Stomach smooth muscle (tissue), 2 donors: ENCODE results near the gene CDH23.

ENCODE experiments used
- H3K27ac ChIP-seq: one replicate; pipeline ENCODE4 v1.7.0; 2013; ENCODE audit warnings: mild to moderate bottlenecking, low read length, inconsistent platforms
- H3K27me3 ChIP-seq, 2 donors: one replicate each; pipeline ENCODE4 v1.7.0; 2013; ENCODE audit warnings: low read length in 2 of 2; ENCODE audit not compliant: insufficient read depth in 2 of 2, control insufficient read depth in 1 of 2
- H3K36me3 ChIP-seq, 2 donors: one replicate each; pipeline ENCODE4 v1.7.0; 2013; ENCODE audit warnings: low read length in 2 of 2; ENCODE audit not compliant: control insufficient read depth in 2 of 2, insufficient read depth in 2 of 2
- H3K4me1 ChIP-seq: one replicate; pipeline ENCODE4 v1.7.0; 2013; ENCODE audit warnings: low read length; ENCODE audit not compliant: control insufficient read depth, insufficient read depth
- H3K4me3 ChIP-seq, 2 donors: one replicate each; pipeline ENCODE4 v1.7.0; 2013; ENCODE audit warnings: low read length in 2 of 2
- H3K9ac ChIP-seq, 2 donors: one replicate each; pipeline ENCODE4 v1.7.0; 2013; ENCODE audit warnings: low read length in 2 of 2, mild to moderate bottlenecking in 1 of 2
- H3K9me3 ChIP-seq, 2 donors: one replicate each; pipeline ENCODE4 v1.7.0; 2013; ENCODE audit warnings: low read length in 2 of 2; ENCODE audit not compliant: control insufficient read depth in 2 of 2
- donor health status: healthy.
- donor health status: Pancreatic carcinoma.

Gene CDH23

DNA sequence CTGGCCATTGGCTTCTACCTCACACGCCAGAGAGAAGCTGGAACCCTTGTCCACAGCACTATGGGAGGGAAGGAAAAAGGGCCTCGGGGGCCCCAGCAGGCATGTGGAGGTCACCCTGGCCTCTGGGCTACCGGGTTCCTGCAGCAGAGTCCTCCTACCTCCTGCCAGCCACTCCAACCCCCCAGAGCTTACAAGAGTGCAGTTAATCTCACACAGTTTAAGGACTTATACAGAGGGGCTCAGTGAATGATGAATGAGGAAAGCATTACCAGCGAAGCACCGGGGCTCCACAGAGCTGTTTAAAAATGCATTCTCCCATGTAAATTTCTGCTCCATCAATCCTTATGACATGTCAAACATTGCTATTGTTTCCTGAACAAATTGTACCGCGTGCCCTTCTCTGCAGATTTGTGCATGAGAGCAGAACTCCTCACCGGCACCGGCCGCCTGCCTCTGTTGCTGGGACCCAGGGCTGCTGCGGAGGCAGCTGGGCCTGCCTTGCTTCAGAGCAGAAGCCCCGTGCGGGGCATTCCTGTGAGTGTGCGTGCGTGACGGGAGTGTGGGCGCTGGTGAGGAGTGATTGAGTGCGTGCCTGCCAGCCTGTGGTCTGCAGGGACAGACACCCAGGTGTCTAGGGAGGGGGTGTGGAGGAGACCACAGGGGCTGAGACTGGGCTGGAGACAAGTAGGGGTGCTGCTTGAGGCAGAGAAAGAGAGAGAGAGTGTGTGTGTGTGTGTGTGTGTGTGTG lies 270.1 kb downstream of the CDH23 start:
- no peaks in the 10 kb centered on the region for H3K4me1 ChIP-seq
- H3K4me3 ChIP-seq: no peak overlapping the region
- no peaks in the 10 kb centered on the region for H3K9me3 ChIP-seq
- peaks cover 0 to 3% of the 10 kb centered on the region in 2 donors for H3K27me3 ChIP-seq
- H3K27ac ChIP-seq: no peak overlapping the region
- no peaks in the 10 kb centered on the region for H3K36me3 ChIP-seq
- no peak overlapping the region for H3K9ac ChIP-seq

DNA sequence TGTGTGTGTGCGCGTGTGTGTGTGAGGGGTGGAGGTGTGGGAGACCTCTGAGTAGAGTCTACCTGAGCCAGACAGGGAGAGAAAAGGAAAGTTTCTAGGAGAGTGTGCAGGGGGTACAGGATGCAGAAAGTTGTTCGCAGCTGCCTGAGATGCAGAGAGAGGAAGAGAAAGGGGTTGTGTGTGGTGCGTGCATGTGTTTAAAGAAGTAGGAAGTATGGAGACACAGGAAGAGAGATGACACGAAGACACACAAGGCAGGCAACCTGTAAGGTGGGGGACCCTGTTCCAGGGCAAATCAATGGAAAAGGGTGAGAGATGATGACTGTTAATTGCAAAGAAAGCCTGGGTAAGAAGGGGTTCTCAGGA lies 270.6 kb downstream of the CDH23 start:
- H3K27ac ChIP-seq: no peak overlapping the region
- H3K9me3 ChIP-seq: no peaks in the 10 kb centered on the region
- H3K4me3 ChIP-seq: no peak overlapping the region
- H3K27me3 ChIP-seq: peaks cover 0 to 3% of the 10 kb centered on the region in 2 donors
- H3K4me1 ChIP-seq: no peaks in the 10 kb centered on the region
- no peaks in the 10 kb centered on the region for H3K36me3 ChIP-seq
- H3K9ac ChIP-seq: no peak overlapping the region

DNA sequence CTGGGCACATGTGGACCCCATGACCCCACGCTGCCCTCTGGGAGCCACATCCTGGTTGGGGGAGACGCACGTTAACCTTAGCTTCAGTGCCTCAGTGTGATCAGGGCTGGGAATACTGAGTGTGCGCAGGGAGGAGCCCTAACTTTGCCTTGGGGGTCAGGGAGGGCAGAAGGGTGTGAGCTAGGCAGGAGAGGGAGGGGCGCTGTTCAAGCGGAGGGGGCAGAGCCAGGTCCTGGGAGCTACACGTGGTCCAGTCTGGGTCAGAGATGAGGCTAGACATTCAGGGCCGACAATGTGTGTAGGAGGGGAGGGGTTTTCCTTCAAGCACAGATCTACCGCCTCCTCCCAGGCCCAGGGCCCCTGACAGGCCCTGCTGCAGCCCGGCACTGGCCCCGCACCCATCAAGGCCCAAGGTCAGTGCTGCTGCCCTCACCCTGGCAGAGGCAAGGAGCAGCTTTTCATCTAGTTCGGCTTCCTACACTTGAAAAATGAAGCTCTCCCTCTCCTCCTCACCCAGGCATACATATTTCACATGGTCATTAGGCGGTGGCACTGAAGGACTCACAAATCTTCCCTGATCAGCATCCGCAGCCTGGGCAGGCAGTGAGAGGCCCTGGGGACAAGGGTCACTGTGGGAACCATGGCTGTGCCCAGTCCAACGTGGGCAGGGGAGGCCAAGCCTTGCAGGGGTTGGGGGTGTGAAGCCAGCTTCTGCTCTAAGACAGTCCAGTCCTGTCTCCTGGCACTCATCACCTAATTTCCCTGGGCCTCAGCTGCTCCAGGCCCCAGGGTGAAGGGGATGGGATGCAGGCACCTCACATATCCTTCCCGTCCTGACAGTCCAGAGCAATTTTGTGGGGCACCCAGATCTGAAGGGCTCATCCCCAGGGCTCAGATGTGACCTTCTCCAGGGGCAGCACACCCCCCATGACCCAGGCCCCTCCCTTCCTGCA lies 275.6 kb downstream of the CDH23 start:
- Histone ChIP-seq H3K9me3 (no peaks in the 10 kb centered on the region), H3K9ac (no peak overlapping the region), H3K27ac (no peak overlapping the region), H3K27me3 (no peaks in the 10 kb centered on the region), H3K4me1 (no peaks in the 10 kb centered on the region), H3K4me3 (no peak overlapping the region), H3K36me3 (no peaks in the 10 kb centered on the region)

DNA sequence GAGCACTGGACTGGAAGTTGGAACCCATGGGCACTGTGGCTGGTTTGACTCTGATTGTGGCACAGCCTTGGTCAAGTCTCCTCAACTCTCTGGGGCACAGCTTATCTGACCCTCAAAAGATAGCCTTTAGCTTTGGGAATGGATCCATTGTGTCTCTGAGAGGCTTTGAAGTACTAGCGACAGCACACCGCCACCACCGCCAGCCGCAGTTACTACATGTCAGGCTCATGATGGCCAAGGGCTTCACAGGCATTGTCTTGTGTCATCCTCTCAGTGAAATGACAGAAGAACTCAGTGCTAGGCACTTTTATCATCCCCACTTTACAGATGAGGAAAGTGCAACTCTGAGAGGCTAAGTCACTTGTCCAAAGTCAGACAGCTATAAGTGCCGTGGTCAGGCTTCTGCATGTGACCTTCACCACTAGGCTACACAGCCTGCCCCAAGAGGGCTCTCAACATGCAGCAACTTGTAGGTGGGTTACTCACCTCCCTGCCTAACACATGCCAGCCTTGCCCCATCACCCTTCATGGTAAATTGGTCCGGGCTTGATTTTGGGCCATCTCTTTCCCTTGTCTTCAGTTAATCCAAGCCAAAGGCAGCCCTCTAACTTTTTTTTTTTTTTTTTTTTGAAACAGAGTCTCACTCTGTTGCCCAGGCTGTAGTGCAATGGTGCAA lies 278.7 kb downstream of the CDH23 start:
- Histone ChIP-seq H3K36me3 (no peaks in the 10 kb centered on the region), H3K27ac (no peak overlapping the region), H3K27me3 (no peaks in the 10 kb centered on the region), H3K4me3 (no peak overlapping the region), H3K9me3 (no peaks in the 10 kb centered on the region), H3K4me1 (peaks cover 3% of the 10 kb centered on the region), H3K9ac (no peak overlapping the region)

DNA sequence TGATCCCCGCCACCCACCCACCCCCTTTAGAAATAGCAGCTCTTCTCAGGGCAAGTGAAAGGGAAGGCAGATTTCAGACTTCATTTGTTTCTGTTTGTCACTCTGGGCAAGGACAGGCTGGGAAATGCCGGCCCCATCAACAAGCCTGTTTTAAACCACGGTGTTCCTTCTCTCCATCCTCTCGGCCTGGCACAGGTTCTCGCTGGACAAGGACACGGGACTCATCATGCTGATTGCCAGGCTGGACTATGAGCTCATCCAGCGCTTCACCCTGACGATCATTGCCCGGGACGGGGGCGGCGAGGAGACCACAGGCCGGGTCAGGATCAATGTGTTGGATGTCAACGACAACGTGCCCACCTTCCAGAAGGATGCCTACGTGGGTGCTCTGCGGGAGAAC lies 280.5 kb downstream of the CDH23 start:
- no peak overlapping the region for H3K4me3 ChIP-seq
- no peaks in the 10 kb centered on the region for H3K36me3 ChIP-seq
- H3K4me1 ChIP-seq: peaks cover 3% of the 10 kb centered on the region
- no peak overlapping the region for H3K27ac ChIP-seq
- no peaks in the 10 kb centered on the region for H3K9me3 ChIP-seq
- no peak overlapping the region for H3K9ac ChIP-seq
- H3K27me3 ChIP-seq: peaks cover 0 to 3% of the 10 kb centered on the region in 2 donors

DNA sequence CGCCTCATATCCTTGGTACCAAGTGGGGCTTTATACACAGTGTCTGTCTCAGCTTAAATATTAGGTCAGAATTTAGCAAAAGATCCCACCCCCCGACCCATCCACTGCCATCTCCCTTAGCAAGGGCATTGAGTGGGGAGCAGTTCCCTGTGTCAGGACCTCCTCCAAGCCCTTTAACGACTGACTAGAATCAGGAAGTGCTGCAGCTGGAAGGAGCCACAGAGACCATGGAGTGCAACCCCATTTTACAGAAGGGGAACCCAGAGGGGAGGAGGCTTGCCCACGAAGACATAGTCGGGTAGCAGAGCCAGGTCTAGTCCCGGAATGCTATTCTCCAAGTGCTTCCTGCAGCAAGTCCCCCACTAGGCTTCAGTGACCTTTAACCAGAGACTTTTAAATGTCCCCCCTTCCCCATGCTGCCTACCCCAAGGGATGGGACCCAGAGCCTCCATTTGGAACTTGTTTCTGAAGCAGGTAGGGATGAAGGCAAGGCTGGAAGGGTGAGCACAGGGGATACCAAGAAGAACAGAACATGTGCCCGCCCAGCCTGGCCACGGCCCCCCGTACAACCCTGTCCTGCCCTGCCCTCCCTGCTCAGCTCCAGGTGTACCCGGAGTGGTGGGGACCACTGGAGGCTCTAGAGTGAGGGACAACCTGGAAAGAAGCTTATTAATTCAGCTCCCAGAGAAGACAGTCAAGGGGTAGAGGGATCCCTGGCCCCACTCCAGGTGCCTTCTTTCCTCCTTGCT lies 281.5 kb downstream of the CDH23 start:
- Histone ChIP-seq H3K4me1 (peaks cover 3% of the 10 kb centered on the region), H3K27ac (no peak overlapping the region), H3K4me3 (no peak overlapping the region), H3K27me3 (peaks cover 0 to 3% of the 10 kb centered on the region in 2 donors), H3K9ac (no peak overlapping the region), H3K9me3 (no peaks in the 10 kb centered on the region), H3K36me3 (no peaks in the 10 kb centered on the region)

DNA sequence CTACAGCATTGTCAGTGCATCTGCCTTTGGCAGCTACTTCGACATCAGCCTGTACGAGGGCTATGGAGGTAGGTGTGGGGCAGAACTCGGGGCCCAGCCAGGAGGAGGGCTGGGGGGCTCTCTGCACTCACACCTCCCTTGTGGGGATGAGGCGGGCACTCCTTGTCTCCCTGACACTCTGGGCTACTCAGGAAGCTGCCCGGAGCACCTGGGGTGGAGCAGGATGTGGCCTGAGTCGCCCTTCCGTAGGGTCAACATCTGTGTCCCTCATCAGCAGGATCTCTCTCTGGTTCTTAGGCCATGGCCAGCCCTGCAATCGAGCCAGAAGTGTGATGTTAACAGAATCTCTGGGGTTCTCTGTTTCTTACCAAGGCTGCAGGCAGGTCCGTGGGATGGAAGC lies 282.7 kb downstream of the CDH23 start:
- Histone ChIP-seq H3K4me1 (peaks cover 3% of the 10 kb centered on the region), H3K27ac (no peak overlapping the region), H3K9ac (no peak overlapping the region), H3K4me3 (no peak overlapping the region), H3K27me3 (peaks cover 0 to 3% of the 10 kb centered on the region in 2 donors), H3K36me3 (no peaks in the 10 kb centered on the region), H3K9me3 (no peaks in the 10 kb centered on the region)

DNA sequence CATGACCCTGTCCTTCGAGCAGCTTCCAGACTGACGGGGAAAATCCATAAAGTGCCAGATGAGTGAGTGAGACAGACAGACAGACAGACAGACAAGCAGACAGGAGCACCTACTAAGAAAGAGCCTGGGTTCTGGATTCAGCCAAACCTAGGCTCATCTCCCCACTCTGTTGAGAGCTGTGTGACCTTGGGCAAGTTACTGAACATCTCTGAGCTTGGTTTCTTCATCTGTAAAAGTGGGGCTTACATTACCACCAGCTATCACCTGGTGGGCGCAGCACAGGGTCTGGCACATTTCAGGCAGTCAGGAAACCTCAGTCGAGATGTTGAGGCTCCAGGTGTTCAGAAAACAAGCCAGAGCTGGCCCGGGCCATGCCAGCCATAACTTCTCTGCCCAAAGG lies 285.3 kb downstream of the CDH23 start:
- no peak overlapping the region for H3K9ac ChIP-seq
- H3K27ac ChIP-seq: no peak overlapping the region
- no peaks in the 10 kb centered on the region for H3K36me3 ChIP-seq
- no peaks in the 10 kb centered on the region for H3K9me3 ChIP-seq
- H3K27me3 ChIP-seq: peaks cover 0 to 3% of the 10 kb centered on the region in 2 donors
- H3K4me1 ChIP-seq: peaks cover 3% of the 10 kb centered on the region
- no peak overlapping the region for H3K4me3 ChIP-seq

DNA sequence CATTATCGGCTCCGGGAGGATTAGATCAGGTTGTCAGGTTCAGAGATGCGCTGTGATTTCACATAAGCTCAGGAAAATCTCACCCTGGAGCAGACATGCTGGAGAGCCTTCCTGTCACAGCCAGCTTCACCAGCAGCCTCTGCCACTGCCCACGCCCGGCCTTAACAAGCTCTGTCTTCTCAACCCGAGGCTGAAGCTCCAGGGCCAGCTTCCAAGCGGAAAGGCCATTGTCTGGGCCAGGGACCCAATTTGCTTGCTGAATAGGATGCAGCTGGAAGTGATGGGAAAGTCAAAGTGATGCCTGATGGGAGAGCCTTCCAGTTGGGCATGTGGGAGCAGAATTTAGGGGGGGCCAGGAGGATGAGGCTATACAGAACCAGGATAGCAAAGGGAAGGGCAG lies 286.6 kb downstream of the CDH23 start:
- H3K4me3 ChIP-seq: no peak overlapping the region
- no peak overlapping the region for H3K9ac ChIP-seq
- H3K27me3 ChIP-seq: peaks cover 0 to 3% of the 10 kb centered on the region in 2 donors
- H3K9me3 ChIP-seq: no peaks in the 10 kb centered on the region
- peaks cover 3% of the 10 kb centered on the region for H3K4me1 ChIP-seq
- H3K27ac ChIP-seq: no peak overlapping the region
- H3K36me3 ChIP-seq: no peaks in the 10 kb centered on the region
